GM18499 (cell line): ENCODE data around the gene ZNF670.
A peak's percentile ranks its signal among the peaks of the same experiment; 100 is the strongest.
"Not testable (repeated sequence)": the region's sequence is repeated elsewhere in the genome, so short reads cannot be mapped to it uniquely, and the experiment has no call there.

Experiments used
- ATAC-seq: cut with Tn5 transposase; IDR thresholded peaks from one replicate; pipeline ENCODE4 v1.9.1; 2021; ENCODE audit warnings: moderate number of reproducible peaks; ENCODE audit not compliant: insufficient read depth, unreplicated experiment

Gene ZNF670

GRCh38 chr1:247078258-247079140, at the start of gene ZNF670:
TSS of gene ZNF670 (minus strand) at chr1:247078811. CDS start at chr1:247078596, 215 bp downstream.
- peak; percentile 96 for ATAC-seq

DNA sequence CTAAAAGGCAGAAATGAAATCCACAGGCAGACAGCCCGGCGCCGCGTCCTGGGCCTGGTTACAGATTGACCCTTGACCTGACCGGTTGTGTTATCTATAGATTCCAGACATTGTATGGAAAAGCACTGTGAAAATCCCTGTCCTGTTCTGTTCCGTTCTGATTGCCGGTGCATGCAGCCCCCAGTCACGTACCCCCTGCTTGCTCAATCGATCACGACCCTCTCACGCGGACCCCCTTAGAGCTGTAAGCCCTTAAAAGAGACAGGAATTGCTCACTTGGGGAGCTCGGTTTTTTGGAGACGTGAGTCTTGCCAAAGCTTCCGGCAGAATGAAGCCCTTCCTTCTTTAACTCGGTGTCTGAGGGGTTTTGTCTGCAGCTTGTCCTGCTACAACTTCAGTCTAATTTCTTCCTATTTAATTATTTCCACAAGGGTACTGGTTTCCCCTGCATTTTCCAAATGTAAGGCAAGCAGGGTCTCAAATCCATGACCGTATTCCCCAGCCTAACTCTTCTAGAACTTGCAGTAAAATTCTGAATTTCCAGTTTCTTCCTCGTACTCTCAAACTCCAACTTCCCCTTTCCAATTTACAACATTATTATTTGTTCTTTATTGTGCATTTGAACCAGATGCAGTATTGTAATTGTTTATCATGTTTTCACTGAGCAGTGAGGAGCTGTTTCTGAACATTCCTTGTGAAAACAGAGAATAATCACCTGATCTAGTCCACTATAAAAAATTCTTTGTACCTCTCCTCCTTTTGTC, 49.1 kb upstream of the ZNF670 start:
- not testable (repeated sequence) for ATAC-seq

- peak; percentile 15 for ATAC-seq
Observed at GRCh38 chr1:247126601-247127000, 48.0 kb upstream of the ZNF670 start.

DNA sequence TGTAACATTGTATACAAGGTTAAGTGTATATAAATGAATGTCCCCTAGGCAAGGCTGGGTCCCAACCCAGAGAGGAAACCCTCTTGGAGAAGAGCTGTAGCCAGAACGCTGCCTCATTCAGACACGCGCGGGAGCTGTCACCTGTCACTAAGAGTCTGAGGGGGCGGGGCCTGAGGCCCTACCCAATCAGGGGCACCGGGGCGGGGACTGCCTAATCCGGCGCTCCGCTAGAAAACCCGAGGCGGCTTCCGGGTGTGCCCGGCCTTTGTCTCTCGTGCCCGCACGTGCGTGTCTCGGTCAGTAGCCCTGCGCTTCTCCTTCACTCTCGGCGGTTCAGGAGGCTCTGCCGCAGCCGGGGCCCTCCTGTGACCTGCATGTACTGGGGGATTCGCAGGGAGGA, 47.6 kb upstream of the ZNF670 start:
- ATAC-seq: peak; percentile 97

DNA sequence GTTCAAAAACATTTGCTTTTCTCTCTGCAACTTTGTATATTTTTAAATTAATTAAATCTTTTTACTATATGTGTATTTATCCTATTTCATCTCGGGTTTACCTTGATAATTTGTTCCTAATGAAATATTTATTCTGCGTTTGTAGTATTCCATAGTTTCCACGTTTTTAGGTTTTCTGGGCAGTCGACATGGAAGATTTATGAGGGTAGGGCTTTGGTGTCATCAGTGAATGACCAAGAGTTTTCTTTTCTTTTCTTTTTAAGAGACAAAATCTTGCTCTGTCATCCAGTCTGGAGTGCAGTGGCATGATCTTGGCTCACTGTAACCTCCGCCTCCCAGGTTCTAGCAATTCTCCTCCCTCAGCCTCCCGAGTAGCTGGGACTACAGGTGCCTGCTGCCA, 42.8 kb upstream of the ZNF670 start:
- ATAC-seq: no peak

- ATAC-seq: not testable (repeated sequence)
Observed at GRCh38 chr1:247120408-247120668, 41.7 kb upstream of the ZNF670 start.

DNA sequence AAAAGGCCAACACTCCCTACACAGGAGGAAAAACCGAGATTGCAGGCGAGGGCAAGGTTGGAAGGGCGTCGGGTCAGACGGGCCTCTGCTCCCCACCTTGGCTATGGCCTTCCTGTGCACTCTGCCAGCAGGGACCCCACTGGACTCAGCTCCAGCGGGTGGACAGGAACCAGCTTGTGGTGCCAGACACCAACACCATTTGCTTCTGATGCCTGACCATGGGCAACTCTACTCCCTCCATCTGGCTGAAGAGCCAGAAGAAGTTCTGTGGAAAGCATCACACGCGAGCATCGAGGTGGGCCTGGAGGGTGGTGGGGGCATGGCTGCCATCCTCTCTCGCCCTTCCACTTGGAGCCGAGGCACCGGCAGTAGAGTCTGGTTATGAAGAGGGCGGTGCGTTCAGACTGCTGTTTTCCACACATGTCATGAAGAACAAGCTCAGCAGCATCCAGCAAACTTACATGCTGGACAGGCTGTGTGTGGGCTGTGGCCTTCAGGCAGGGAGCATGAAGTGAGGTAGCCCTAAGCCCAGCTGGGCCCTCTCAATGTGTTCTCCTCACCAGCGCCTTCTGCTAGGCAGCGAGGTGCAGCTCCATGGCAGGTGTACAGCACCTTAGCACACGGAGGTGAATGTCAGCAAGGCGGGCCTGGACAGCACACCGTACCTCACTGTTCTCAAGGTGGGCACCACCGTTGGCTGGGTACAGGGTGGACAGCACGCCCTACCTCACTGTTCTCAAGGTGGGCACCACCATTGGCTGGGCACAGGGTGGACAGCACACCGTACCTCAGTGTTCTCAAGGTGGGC, 41.2 kb upstream of the ZNF670 start:
- no peak for ATAC-seq

DNA sequence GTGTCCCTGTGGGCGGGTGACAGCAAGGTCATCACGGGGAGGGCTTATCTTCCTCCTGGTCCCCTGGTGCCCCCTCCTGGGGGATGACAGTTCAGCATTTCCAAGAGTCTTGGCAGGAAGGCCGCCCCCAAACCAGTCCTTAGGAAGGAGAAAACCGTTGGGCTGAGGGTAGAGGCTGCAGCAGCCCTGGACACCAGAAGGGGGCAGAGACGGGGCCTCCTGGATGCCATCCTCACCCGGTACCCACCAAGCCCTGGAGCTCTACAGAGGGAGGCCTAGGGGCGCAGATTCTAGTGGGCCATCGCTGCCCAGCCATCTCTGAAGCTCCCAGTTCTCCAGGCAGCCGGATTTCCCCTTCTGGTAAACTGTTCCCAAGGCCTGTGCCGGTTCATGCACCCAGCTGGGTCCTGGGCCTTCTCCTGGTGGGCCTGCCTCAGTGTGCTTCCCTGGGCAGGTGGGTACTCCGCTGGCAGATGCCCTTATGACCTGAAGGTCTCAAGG, 40.4 kb upstream of the ZNF670 start:
- ATAC-seq: no peak

- ATAC-seq: no peak
Observed at GRCh38 chr1:247115545-247115944, 36.9 kb upstream of the ZNF670 start.

DNA sequence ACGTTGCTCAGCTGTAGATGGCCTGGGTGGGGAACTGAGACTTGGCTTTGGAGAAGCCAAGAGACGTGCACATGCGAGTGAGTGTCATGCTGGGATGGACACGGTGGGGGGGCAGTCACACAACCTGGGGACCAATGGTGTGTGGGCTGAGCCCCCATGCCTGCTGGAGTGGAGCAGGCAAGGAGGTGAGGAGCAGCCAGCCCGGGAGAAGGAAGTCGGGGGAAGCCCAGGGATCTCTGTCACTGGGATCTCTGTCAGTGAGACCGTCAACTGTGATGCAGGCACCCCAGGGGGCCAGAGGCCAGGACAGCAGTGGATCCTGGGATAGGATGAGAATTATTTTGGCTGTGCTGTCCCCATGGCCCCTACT, 36.5 kb upstream of the ZNF670 start:
- no peak for ATAC-seq

- ATAC-seq: no peak
Observed at GRCh38 chr1:247114351-247115140, 35.9 kb upstream of the ZNF670 start.

DNA sequence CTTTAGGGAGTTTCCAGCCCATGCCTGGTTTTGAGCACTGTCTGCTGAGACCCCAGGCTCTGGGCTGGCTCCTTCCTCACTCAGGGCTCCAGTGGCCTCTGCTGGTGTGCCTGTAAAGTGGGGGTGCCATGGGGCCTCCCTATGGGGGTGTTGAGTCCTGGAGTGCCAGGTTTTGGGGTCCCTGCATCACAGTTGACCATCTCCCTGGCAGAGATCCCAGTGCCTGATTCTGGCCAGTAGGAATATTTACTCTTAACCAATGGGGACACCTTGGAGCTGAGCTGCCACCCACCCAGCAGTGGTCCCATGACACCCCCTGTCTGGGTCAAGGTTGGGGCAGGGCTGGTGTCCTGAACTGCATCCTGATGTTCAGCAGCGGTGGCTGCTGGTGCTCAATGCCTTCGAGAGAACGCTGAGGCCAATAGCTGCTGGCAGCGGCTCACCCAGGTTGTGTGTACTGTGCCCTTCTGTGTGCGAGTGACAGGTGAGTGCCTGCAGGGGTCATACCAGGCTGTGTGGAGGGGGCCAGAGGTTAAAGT, 35.2 kb upstream of the ZNF670 start:
- no peak for ATAC-seq

GRCh38 chr1:247113094-247113497, 34.5 kb upstream of the ZNF670 start:
- ATAC-seq: no peak

- no peak for ATAC-seq
Observed at GRCh38 chr1:247112479-247112781, 33.8 kb upstream of the ZNF670 start.

- no peak for ATAC-seq
Observed at GRCh38 chr1:247111700-247112478, 33.3 kb upstream of the ZNF670 start.

DNA sequence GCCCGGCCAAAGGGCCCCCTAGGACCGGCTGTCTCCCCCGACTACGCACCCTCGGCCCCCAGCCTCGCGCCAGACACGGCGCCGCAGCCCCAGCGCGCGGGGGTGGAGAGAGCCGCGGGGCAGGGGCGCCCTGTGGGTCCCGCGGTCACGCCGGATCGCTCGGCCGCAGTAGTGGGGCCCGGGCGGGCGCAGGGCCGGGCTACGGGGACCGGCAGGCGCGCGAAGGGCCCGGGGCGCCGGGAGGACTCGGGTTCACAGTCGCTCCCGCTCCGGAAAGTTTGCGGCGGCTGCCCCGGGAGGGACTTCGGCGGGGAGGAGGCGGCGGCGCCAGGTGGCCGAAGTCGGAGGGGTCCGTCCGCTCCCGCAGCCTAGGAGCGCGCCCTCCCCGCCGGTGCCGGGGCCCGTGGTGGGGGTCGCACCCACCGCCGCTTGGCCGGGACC, 32.7 kb upstream of the ZNF670 start:
- ATAC-seq: no peak

- no peak for ATAC-seq
Observed at GRCh38 chr1:247110627-247111258, 32.1 kb upstream of the ZNF670 start.

DNA sequence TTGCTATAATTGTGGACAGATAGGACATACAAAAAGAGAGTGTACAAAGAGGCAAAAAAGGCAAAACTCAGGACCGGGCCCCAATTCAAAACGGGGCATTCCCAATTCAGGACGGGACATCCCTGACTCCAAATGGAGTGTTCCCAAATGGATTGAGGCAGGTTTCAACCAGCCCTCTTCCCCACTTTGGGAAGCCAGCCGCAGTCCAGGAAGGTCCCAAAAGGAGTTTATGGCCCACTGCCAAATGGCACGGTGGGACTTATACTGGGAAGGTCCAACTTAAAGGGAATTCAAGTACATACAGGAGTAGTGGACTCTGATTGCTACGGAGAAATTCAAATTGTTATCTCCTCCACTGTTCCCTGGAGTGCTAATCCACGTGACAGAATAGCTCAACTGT, 29.1 kb upstream of the ZNF670 start:
- ATAC-seq: no peak

GRCh38 chr1:247105966-247106365, 27.4 kb upstream of the ZNF670 start:
- ATAC-seq: no peak
